Endothelial cell of umbilical vein (primary cell): ENCODE measurements around the gene CYREN. TPM values are rescaled to one million over a fixed set of nuclear protein-coding genes. Genes with fewer than 3 reads are reported as not detected.

ENCODE experiments used
- BruUV-seq: library from RNA; stranded (reverse); fragments of 400-500 nt; replicated peaks from 2 replicates; lab custom pipeline; 2021; lab: Mats Ljungman, UMichigan
- CTCF ChIA-PET: fragments of 300-600, 350-600 bp; sonication (Branson Sonifier 250); formaldehyde crosslinking; loops from one replicate; lab custom pipeline; 2021; ENCODE audit warnings: antibody characterized with exemption, inconsistent platforms; lab: Charles Lee
- POLR2A ChIA-PET: fragments of 300-600, 350-600 bp; sonication (Branson Sonifier 250); formaldehyde crosslinking; loops from one replicate; lab custom pipeline; 2021; ENCODE audit warnings: antibody characterized with exemption, inconsistent platforms; lab: Charles Lee
- DNase-seq: peaks from one replicate; pipeline ENCODE4 v3.0.0-alpha.2; 2011; ENCODE audit warnings: low read depth, low spot score
- FAIRE-seq: peaks from 2 replicates; lab custom pipeline; 2011; peaks lifted over from hg19 to GRCh38; lab: Jason Lieb, UNC
- H2AFZ ChIP-seq: 2 replicates; pipeline ENCODE4 v1.6.0; 2012; ENCODE audit warnings: low read depth, low read length, control low read depth, inconsistent platforms
- H3K27ac ChIP-seq: 2 replicates; pipeline ENCODE4 v1.5.1; 2011; ENCODE audit warnings: low read depth, mild to moderate bottlenecking, control low read depth, low read length, moderate library complexity; ENCODE audit not compliant: insufficient read depth
- H3K27me3 ChIP-seq, 2 experiments: 2 replicates each; pipeline versions ENCODE4 v1.6.0 to v1.6.1; 2011; ENCODE audit warnings: low read length in 2 of 2, mixed read lengths in 1 of 2; ENCODE audit not compliant: control insufficient read depth in 2 of 2, insufficient read depth in 2 of 2
- H3K36me3 ChIP-seq, 2 experiments: 2 replicates in 1 of 2; 3 replicates in 1 of 2; pipeline ENCODE4 v1.5.1; 2011; ENCODE audit warnings: low read length in 2 of 2, mild to moderate bottlenecking in 1 of 2, moderate library complexity in 1 of 2; ENCODE audit not compliant: control insufficient read depth in 2 of 2, insufficient read depth in 2 of 2; ENCODE audit errors: extremely low read depth in 1 of 2
- H3K4me1 ChIP-seq: 3 replicates; pipeline ENCODE4 v1.5.1; 2011; ENCODE audit warnings: mild to moderate bottlenecking, low read length; ENCODE audit not compliant: control insufficient read depth, insufficient read depth; ENCODE audit errors: extremely low read depth
- H3K4me2 ChIP-seq: 2 replicates; pipeline ENCODE4 v1.6.1; 2011; ENCODE audit warnings: low read length, control low read depth, mixed read lengths; ENCODE audit not compliant: insufficient read depth
- H3K4me3 ChIP-seq, 3 experiments: fragments of 200-600 bp in 1 of 3; sonication (generic), shearing (Covaris generic) in 1 of 3; replicated peaks in 1 of 3; 2 replicates each; pipeline ENCODE4 v1.5.1; 2011 to 2016; ENCODE audit warnings: control low read depth in 3 of 3, low read length in 3 of 3, mild to moderate bottlenecking in 2 of 3, inconsistent platforms in 1 of 3, low read depth in 1 of 3, moderate library complexity in 1 of 3; ENCODE audit not compliant: insufficient read depth in 1 of 3
- H3K79me2 ChIP-seq: 2 replicates; pipeline ENCODE4 v1.6.0; 2012; ENCODE audit warnings: low read length, inconsistent platforms; ENCODE audit not compliant: control insufficient read depth, insufficient read depth
- H3K9ac ChIP-seq: replicated peaks from 2 replicates; pipeline ENCODE3; 2011; ENCODE audit warnings: low read length, control low read depth; ENCODE audit not compliant: insufficient read depth; ENCODE audit errors: extremely low read depth
- H3K9me1 ChIP-seq: replicated peaks from 3 replicates; pipeline ENCODE4 v1.6.0; 2011; ENCODE audit warnings: mild to moderate bottlenecking, low read length; ENCODE audit not compliant: control insufficient read depth, insufficient read depth; ENCODE audit errors: extremely low read depth
- H3K9me3 ChIP-seq: replicated peaks from 2 replicates; pipeline ENCODE4 v1.5.1; 2012; ENCODE audit warnings: low read length, inconsistent platforms; ENCODE audit not compliant: control insufficient read depth, insufficient read depth
- H4K20me1 ChIP-seq: replicated peaks from 2 replicates; pipeline ENCODE3; 2011; ENCODE audit warnings: mild to moderate bottlenecking, low read length; ENCODE audit not compliant: control insufficient read depth, insufficient read depth; ENCODE audit errors: extremely low read depth
- CTCF ChIP-seq, 2 donors: IDR thresholded peaks; 1 replicate in 1 of 2; 2 replicates in 1 of 2; pipeline ENCODE4 v1.5.1; 2011; ENCODE audit warnings: low read length in 2 of 2, mild to moderate bottlenecking in 2 of 2, moderate library complexity in 2 of 2, control low read depth in 1 of 2, inconsistent platforms in 1 of 2, low read depth in 1 of 2; ENCODE audit not compliant: insufficient read depth in 1 of 2; ENCODE audit errors: extremely low read depth in 1 of 2
- EZH2 ChIP-seq: IDR thresholded peaks from 2 replicates; pipeline ENCODE4 v1.6.1; 2012; ENCODE audit warnings: borderline replicate concordance, low read depth, mild to moderate bottlenecking, moderate library complexity, low read length, inconsistent platforms; ENCODE audit not compliant: severe bottlenecking
- FOS ChIP-seq: IDR thresholded peaks from 2 replicates; pipeline ENCODE4 v1.6.1; 2011; ENCODE audit warnings: mild to moderate bottlenecking, low read length, moderate library complexity, borderline replicate concordance; ENCODE audit not compliant: insufficient read depth
- JUN ChIP-seq: IDR thresholded peaks from 2 replicates; pipeline ENCODE4 v1.6.1; 2011; ENCODE audit warnings: borderline replicate concordance, low read depth; ENCODE audit not compliant: insufficient read length, insufficient read depth
- POLR2AphosphoS5 ChIP-seq: IDR thresholded peaks from 2 replicates; pipeline ENCODE4 v1.6.1; 2012; ENCODE audit warnings: low read depth, mild to moderate bottlenecking, control low read depth, low read length, moderate library complexity; ENCODE audit not compliant: insufficient read depth
- dilution Hi-C: fragments of 300-500 bp; cut with MboI; formaldehyde crosslinking; loops from one replicate; pipeline ENCODE4 v1.15.0; 2019; ENCODE audit warnings: low sequenced_read_pairs; ENCODE audit not compliant: extremely low pct_ligation_motif_present
- intact Hi-C: fragments of 100-400 bp; cut with micrococcal nuclease; formaldehyde crosslinking; loops from one replicate; pipeline ENCODE4 v1.10.0; 2022
- polyA plus RNA-seq, 4 experiments: library from polyadenylated mRNA; depleted of rRNA in 3 of 4; stranded (reverse) in 3 of 4; unstranded in 1 of 4; fragments of >200 nt; gene quantifications; 2 replicates each; pipeline versions ENCODE4 v1.2.1 to v1.2.3, GENCODE V29; 2011 to 2012; ENCODE audit warnings: missing spikeins in 1 of 4
- total RNA-seq: library from RNA; stranded (reverse); gene quantifications from 2 replicates; pipeline ENCODE4 v1.2.3, GENCODE V29; 2021
- TF ChIP-seq, protein P1 (sequence below): IDR thresholded peaks from 2 replicates; pipeline ENCODE4 v1.6.1; 2011; ENCODE audit not compliant: insufficient read depth, insufficient read length

The CYREN gene
- total and polyA plus RNA-seq, 2 donors (not counting 3 experiments of a cell fraction or from before 2014, with no cell fraction given): 19.1 to 30.8 TPM

- BruUV-seq: no TSS peak
- no peak for TF ChIP-seq EZH2
- TF ChIP-seq, protein P1, sequence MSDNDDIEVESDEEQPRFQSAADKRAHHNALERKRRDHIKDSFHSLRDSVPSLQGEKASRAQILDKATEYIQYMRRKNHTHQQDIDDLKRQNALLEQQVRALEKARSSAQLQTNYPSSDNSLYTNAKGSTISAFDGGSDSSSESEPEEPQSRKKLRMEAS: no peak
- no peak for TF ChIP-seq POLR2AphosphoS5
- TF ChIP-seq JUN: no peak
- no peak for TF ChIP-seq FOS
- CTCF ChIA-PET: interaction anchor here (0.8 to 2.8 kb wide), 2 partner anchors 65 to 222 kb away, joined by 3 to 7 read pairs; no protein-coding TSS in a partner anchor
These were observed 38.8 kb upstream of the CYREN start for GRCh38 chr7:135209225-135209834.

DNA sequence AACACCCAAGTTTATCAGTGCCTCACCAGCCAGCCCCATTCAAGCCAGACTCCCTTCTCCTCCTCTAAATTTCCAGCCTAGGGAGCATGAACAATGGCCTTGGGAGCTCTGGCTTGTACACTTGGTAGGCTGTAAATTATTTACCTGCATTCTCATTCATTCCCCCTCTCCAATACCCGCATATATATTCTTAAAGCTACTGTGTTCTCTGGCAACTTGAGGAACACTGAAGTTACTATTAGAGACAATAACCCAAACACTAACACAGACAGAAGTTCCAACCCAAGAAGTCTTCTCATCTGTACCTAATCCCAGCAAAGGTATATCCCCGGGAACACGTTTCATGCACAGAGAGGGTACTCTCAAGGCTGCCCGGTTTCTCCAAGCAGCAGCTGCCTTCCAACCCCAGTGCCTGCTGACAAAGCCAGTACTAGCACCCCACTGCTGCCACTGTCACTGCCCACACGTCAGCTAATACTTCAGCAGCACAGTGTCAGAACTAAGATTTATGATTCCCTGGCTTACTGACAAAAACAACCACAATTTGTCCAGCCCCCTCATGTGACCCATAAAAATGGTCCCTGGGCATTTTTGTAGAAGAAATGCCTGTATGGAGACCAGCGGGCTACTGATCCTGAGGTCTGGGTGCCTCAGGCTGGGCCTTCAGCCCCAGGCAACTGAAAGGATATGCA, 37.7 kb upstream of the CYREN start:
- Histone ChIP-seq H3K9me3 (no peaks in the 10 kb centered on the region), H2AFZ (no peak overlapping the region), H3K4me2 (no peak overlapping the region), H3K4me1 (peaks cover 8% of the 10 kb centered on the region), H3K27ac (no peak overlapping the region), H4K20me1 (no peaks in the 10 kb centered on the region), H3K27me3 (no peaks in the 10 kb centered on the region), H3K4me3 (no peak overlapping the region), H3K36me3 (no peaks in the 10 kb centered on the region), H3K9me1 (no peaks in the 10 kb centered on the region), H3K9ac (no peak overlapping the region), H3K79me2 (no peaks in the 10 kb centered on the region)
- TF ChIP-seq CTCF (IDR thresholded peaks at IDR 0.05; ENCODE audit: extremely low read depth in 1 of 2, insufficient read depth in 1 of 2, low read depth in 1 of 2, low read length in 2 of 2): no peak
- no peak for FAIRE-seq
- no TSS peak for BruUV-seq
- ChIA-PET POLR2A (no interaction called here), CTCF (no interaction called here)
- dilution Hi-C loops: no loop called here
- DNase-seq: no peak
- intact Hi-C loops: no loop called here

More at GRCh38 chr7:135209225-135209834, 38.8 kb upstream of the CYREN start:
- dilution Hi-C loops (no loop called here), intact Hi-C loops (no loop called here)
- H3K9me3 ChIP-seq: no peaks in the 10 kb centered on the region
- no peaks in the 10 kb centered on the region for H3K36me3 ChIP-seq
- no peaks in the 10 kb centered on the region for H3K27me3 ChIP-seq
- H3K9me1 ChIP-seq: no peaks in the 10 kb centered on the region
- H3K4me1 ChIP-seq: peaks cover 8% of the 10 kb centered on the region
- H2AFZ ChIP-seq: no peak overlapping the region
- no peak for DNase-seq
- no peaks in the 10 kb centered on the region for H4K20me1 ChIP-seq
- H3K27ac ChIP-seq: no peak overlapping the region
- POLR2A ChIA-PET: no interaction called here
- no peak for FAIRE-seq
- H3K9ac ChIP-seq: no peak overlapping the region
- no peak overlapping the region for H3K4me2 ChIP-seq
- no peak overlapping the region for H3K4me3 ChIP-seq
- no peaks in the 10 kb centered on the region for H3K79me2 ChIP-seq
